GM18505 (cell line): Measurements from ENCODE around the gene COX6A1.

ENCODE experiments used
- ATAC-seq: cut with Tn5 transposase; IDR thresholded peaks from one replicate; pipeline ENCODE4 v1.9.1; 2021; ENCODE audit not compliant: unreplicated experiment
- POLR2A ChIP-seq: IDR thresholded peaks from 4 replicates; pipeline ENCODE4 v1.6.1; 2011; ENCODE audit warnings: borderline replicate concordance; ENCODE audit not compliant: insufficient read depth, insufficient read length; ENCODE audit errors: extremely low read depth

The COX6A1 gene

GRCh38 chr12:120412421-120412820, 25.5 kb upstream of the COX6A1 start:
- TF ChIP-seq POLR2A: no peak
- ATAC-seq: no peak

DNA sequence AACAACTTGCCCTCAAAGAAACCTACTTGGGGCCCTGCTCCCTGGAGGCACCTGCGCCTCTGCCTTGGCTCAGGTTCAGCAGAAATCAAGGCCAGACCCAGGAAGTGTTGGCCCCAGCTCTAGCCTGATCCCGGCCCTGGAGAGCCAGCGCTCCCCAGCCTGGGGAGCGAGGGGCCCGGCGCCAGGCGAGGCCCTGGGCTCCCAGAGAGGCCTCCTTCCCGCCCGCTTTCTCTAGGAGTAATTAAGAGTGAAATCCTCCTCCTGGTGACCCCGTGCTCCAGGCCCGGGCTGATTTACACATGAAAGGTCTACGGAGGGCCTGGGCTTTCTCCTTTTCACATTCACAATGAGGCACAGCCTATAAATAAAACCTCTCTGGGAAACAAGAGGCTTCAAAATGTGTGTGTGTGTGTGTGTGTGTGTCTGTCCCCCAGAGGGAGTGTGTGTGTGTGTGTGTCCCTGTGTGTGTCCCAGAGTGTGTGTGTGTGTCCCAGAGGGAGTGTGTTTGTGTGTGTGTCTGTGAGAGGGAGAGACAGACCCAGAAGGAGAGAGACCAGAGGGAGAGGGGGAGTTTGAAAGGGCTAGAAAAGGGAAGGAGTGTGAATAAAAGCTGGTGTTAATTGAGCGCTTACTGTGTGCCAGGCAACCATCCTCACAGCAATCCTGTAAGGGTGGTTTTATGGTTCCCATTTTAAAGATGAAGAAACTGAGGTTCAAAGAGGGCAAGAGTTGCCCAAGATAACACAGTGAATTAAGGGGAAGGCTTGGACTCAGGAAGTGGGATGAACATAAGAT, 23.8 kb upstream of the COX6A1 start:
- no peak for ATAC-seq
- no peak for TF ChIP-seq POLR2A

DNA sequence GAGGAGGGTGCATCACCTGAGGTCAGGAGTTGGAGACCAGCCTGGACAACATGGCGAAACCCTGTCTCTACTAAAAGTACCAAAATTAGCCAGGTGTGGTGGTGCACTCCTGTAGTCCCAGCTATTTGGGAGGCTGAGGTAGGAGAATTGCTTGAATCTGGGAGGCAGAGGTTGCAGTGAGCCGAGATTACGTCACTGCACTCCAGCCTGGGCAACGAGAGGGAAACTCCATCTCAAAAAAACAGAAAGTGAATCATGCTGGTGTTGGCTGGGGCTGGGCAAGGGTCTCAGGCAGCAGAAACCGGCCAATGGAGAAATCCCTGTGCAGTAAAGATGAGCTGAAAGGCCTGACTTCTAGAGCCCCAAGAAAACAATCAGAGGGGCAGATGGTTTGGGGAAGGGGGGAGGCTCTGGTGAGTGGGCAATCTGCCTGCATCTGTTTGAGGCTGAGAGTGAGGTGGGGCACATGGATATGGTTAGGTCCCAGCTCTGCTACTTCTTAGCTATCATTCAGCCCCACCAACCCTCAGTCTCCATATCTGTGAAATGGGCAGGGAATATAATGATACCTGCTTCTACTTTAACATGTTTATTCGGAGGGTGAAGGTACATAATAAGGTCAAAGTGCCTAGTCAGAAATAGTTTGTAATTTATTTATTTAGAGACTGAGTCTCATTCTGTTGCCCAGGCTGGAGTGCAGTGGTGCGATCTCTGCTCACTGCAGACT, 21.3 kb upstream of the COX6A1 start:
- ATAC-seq: no peak
- no peak for TF ChIP-seq POLR2A

DNA sequence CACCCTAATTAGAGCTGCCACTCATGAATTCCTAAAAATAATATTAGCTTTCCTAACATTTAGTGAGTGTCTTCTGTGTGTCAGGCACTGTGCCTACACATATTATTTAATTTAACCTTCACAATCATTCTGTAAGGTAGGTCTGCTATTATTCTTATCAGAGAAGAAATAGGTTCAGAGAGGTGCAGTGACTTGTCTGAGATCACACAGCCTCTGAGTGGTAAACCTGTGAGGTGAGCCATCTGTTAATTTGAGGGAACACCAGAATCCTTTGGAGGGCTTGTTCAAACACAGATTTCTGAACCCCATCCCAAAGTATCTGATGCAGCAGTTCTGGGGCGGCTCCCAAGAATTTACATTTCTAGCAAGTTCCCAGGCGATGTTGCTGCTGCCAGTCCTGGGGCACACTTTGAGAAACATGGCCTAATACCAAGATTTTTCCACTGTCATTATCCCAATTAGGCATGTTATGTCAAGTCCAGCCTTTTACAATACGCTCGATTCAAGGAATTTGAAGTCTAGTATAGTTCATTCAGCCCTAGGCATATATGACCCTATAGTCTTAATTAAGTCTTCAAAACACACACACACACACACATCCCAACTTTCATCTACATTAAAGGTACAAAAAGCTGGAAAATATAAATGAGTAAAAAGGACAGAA, 19.9 kb upstream of the COX6A1 start:
- TF ChIP-seq POLR2A: no peak
- ATAC-seq: no peak

GRCh38 chr12:120421701-120422100, 16.2 kb upstream of the COX6A1 start:
- no peak for TF ChIP-seq POLR2A
- no peak for ATAC-seq

DNA sequence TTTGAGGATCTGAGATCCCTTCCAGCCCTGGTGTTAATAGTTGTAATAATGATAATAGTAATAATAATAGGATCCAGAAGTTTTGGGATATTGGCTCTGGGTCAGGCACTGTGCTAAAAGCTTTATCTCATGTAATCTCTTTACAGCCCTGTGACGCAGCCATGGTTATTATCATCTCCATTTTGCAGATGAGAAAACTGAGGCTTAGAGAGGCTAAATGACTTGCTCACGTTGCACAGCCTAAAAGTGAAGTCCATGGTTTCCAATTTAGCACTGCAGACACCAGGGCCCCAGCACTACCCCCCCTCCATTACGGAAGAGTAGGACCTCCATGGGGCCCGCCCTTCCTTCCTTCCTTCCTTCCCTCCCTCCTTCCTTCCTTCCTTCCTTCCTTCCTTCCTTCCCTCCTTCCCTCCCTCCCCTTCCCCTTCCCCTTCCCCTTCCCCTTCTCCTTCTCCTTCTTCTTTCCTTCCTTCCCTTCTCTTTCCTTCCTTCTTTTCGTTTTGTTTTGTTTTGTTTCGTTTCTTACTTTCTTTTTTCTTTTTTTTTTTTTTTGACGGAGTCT, 14.9 kb upstream of the COX6A1 start:
- no peak for TF ChIP-seq POLR2A
- ATAC-seq: no peak

DNA sequence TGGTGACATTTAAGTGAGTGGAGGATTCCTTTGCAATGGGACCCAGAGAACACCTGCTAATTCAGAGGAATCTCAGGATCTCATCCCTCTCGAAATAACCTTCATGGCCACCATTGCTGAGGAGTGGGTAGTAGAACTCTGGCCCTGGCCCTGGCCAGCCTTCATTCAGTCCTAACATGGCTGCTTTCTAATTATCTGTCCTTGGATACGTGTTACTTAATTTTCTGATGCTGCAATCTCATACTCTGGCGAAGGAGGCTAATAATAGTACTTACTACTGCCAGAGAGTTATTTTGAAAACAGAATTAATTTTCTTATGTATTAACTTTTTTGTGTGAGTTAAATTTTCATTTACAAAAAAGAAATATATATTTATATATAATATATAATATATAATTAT, 12.1 kb upstream of the COX6A1 start:
- ATAC-seq: no peak
- no peak for TF ChIP-seq POLR2A

DNA sequence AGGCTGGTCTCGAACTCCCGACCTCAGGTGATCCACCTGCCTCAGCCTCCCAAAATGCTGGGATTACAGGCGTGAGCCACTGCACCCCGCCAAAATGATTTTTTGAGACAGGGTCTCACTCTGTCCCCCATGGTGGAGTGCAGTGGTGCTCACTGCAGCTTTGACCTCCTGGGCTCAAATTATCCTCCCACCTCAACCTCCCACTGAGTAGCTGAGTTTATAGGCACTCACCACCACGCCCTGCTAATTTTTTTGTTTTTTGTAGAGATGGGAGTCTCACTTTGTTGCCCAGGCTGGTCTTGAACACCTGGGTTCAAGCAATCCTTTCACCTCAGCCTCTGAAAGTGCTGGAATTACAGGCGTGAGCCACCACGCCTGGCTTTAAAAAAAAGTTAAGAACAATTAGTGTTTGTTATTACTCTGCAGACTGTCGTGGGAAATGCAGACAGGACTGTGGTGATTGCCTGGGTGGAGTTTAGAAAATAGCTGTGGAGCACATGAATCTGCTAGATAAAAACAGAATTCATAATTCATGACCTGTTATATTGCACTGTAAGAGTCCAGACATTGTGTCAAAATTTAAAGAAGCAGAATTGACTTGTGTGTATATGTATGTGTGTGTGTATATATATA, 9.2 kb upstream of the COX6A1 start:
- ATAC-seq: no peak
- TF ChIP-seq POLR2A: no peak

GRCh38 chr12:120429368-120429767, 8.5 kb upstream of the COX6A1 start:
- no peak for ATAC-seq
- no peak for TF ChIP-seq POLR2A

DNA sequence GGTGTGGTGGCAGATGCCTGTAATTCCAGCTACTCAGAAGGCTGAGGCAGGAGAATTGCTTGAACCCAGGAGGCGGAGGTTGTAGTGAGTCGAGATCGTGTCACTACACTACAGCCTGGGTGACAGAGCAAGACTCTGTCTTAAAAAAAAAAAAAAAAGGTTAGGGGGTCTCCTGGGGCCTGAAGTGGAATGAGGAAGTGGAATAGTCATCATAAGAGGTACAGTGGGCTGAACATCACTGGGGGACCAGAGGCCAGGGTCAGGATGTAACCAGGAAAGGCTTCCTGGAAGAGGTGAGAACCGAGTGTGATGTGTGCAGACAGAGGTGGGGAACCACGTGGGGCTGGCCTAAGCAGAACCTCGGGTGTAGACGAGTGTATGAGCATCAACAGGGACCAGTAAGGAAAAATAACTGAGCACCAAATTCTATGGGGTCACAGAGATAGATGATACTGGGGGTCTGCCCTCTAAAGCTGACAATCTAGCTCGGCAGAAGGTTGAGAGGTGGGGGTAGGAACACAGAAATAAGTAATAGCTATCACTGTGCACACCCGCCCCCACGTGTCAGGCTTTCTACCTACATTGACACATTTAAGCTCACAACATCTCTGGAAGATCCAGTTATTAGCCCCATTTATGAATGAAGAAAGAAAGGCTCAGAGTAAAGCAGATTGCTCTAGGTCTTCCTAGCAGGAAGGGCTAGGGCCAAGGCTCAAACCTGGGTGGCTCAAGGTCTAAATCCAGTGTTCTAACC, 5.0 kb upstream of the COX6A1 start:
- no peak for TF ChIP-seq POLR2A
- ATAC-seq: no peak

- TF ChIP-seq POLR2A: no peak
- no peak for ATAC-seq
Observed at GRCh38 chr12:120438495-120439198, 734 bp downstream of the COX6A1 start.
